ENCODE data around the gene PID1. TPM values are rescaled to one million over a fixed set of nuclear protein-coding genes. Genes with fewer than 3 reads are reported as not detected.

Gene PID1
- total and polyA plus RNA-seq, 11 donors: 2.1 to 17.7 (median 7.1) TPM

GRCh38 chr2:229137639-229138038 lies 133.4 kb downstream of the PID1 start:
- H3K27ac ChIP-seq: no peak overlapping the region
- intact Hi-C loops (cut with DNase I): loop anchor here in 6 of 10 donors (5.0 to 10.0 kb wide), 5 partner anchors 135 to 453 kb away; partner anchors contain the start of gene PID1 (in 3 of the 6)
- H3K4me1 ChIP-seq: peaks cover 0 to 3% (median 0%) of the 10 kb centered on the region in 12 donors

GRCh38 chr2:229137066-229137465 lies 134.0 kb downstream of the PID1 start:
- H3K4me3 ChIP-seq: no peak overlapping the region
- ATAC-seq (no peak), DNase-seq (no peak)
- WGBS, 4 donors: 88 to 96% (median 94%) methylated on average over 2 of the region's 2 CpGs
- H3K9me3 ChIP-seq: peaks cover 0 to 9% (median 0%) of the 10 kb centered on the region in 12 donors
- H3K4me1 ChIP-seq: peaks cover 0 to 3% (median 0%) of the 10 kb centered on the region in 12 donors
- no peak for TF ChIP-seq POLR2A (IDR thresholded peaks at IDR 0.05)
- TF ChIP-seq, protein P1, sequence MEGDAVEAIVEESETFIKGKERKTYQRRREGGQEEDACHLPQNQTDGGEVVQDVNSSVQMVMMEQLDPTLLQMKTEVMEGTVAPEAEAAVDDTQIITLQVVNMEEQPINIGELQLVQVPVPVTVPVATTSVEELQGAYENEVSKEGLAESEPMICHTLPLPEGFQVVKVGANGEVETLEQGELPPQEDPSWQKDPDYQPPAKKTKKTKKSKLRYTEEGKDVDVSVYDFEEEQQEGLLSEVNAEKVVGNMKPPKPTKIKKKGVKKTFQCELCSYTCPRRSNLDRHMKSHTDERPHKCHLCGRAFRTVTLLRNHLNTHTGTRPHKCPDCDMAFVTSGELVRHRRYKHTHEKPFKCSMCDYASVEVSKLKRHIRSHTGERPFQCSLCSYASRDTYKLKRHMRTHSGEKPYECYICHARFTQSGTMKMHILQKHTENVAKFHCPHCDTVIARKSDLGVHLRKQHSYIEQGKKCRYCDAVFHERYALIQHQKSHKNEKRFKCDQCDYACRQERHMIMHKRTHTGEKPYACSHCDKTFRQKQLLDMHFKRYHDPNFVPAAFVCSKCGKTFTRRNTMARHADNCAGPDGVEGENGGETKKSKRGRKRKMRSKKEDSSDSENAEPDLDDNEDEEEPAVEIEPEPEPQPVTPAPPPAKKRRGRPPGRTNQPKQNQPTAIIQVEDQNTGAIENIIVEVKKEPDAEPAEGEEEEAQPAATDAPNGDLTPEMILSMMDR (IDR thresholded peaks at IDR 0.05): no peak
- H3K27me3 ChIP-seq: no peaks in the 10 kb centered on the region
- intact Hi-C loops (cut with DNase I): loop anchor here in 6 of 10 donors (5.0 to 10.0 kb wide), 5 partner anchors 135 to 452 kb away; partner anchors contain the start of gene PID1 (in 3 of the 6)
- H3K36me3 ChIP-seq: no peaks in the 10 kb centered on the region
- no peak overlapping the region for H3K27ac ChIP-seq

More at GRCh38 chr2:229137639-229138038, 133.4 kb downstream of the PID1 start:
- no peak for DNase-seq
- no peak for TF ChIP-seq POLR2A (IDR thresholded peaks at IDR 0.05)
- TF ChIP-seq, protein P1 (IDR thresholded peaks at IDR 0.05): no peak
- Histone ChIP-seq H3K4me3 (no peak overlapping the region), H3K27me3 (no peaks in the 10 kb centered on the region), H3K36me3 (no peaks in the 10 kb centered on the region), H3K9me3 (peaks cover 0 to 9% (median 0%) of the 10 kb centered on the region in 12 donors)
- ATAC-seq: no peak
- 72 to 87% (median 80%) methylated on average over 3 of the region's 3 CpGs for WGBS, 4 donors

- Histone ChIP-seq H3K27ac (no peak overlapping the region), H3K4me3 (no peak overlapping the region), H3K4me1 (peaks cover 0 to 12% (median 0%) of the 10 kb centered on the region in 12 donors), H3K9me3 (peaks cover 0 to 9% (median 0%) of the 10 kb centered on the region in 12 donors), H3K27me3 (no peaks in the 10 kb centered on the region), H3K36me3 (no peaks in the 10 kb centered on the region)
- ATAC-seq (peak in 2 of 4 donors; percentile 56 to 61), DNase-seq (no peak)
- TF ChIP-seq POLR2A (IDR thresholded peaks at IDR 0.05): no peak
- TF ChIP-seq, protein P1 (IDR thresholded peaks at IDR 0.05): peak; percentile 21 to 57 (median 47)
- intact Hi-C loops (cut with DNase I): loop anchor here in 9 of 10 donors (1.0 to 10.0 kb wide), 10 partner anchors 134 to 454 kb away; partner anchors contain the start of gene PID1 (in 5 of the 9)
- WGBS, 4 donors: 52 to 59% (median 55%) methylated on average over 5 of the region's 5 CpGs
These were observed 137.8 kb downstream of the PID1 start for GRCh38 chr2:229133155-229133772.

DNA sequence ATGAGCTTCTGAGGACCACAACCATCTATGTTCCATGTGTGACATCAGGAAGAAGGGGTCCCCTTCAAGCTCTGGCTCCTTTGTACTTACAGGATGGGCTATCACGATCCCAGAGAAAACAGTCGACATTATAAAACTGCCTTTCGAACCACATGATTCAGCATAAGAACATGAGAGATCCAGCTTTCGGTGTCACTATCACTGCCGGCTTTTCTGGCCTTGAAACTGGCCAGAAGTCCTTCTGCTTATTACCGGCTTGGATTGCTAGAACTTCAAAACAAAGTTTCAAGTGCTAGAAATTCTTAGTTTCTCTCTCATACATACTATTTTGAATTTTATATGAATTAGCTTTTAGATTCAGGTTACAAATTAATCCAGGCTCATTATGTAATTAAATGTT lies 138.9 kb downstream of the PID1 start:
- no peaks in the 10 kb centered on the region for H3K36me3 ChIP-seq
- TF ChIP-seq POLR2A (IDR thresholded peaks at IDR 0.05): no peak
- TF ChIP-seq, protein P1 (IDR thresholded peaks at IDR 0.05): no peak
- no peaks in the 10 kb centered on the region for H3K27me3 ChIP-seq
- peaks cover 0 to 12% (median 0%) of the 10 kb centered on the region in 12 donors for H3K4me1 ChIP-seq
- H3K4me3 ChIP-seq: no peak overlapping the region
- WGBS, 4 donors: 57 to 74% (median 68%) methylated on average over 6 of the region's 6 CpGs
- peaks cover 0 to 9% (median 0%) of the 10 kb centered on the region in 12 donors for H3K9me3 ChIP-seq
- DNase-seq (no peak), ATAC-seq (no peak)
- no peak overlapping the region for H3K27ac ChIP-seq
- intact Hi-C loops (cut with DNase I): loop anchor here in 9 of 10 donors (2.0 to 10.0 kb wide), 9 partner anchors 135 to 455 kb away; partner anchors contain the start of gene PID1 (in 5 of the 9)
